ENCODE data around the gene BHMT.

BHMT gene

DNA sequence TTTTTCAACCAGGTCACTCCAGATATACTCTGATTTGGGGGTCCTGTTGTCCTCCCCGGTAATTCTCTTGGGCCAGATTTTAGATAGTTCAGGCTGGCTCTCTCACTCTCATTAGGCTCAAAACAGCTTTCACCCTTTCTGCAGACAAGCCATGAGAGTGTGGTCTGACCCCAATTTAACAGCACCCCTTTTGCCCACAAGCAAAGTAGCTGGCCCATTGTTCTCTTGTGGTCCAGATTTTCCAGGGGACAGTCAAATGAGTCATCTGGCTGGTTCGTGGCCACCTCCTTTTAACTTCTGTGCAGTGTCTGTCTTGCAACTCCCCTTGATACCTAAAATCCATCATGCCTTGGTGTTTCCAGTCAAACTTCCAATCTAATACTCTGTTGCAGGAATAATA, 25.5 kb upstream of the BHMT start:
- Histone ChIP-seq H3K4me3 (ENCODE audit: low read length) (no peak overlapping the region), H3K27ac (ENCODE audit: low read depth, low read length) (no peak overlapping the region), H3K4me1 (ENCODE audit: insufficient read depth, low read length) (no peaks in the 10 kb centered on the region), H3K9ac (ENCODE audit: low read depth, low read length) (no peak overlapping the region), H3K36me3 (ENCODE audit: insufficient read depth, low read length) (no peaks in the 10 kb centered on the region), H3K27me3 (ENCODE audit: insufficient read depth, low read length) (no peaks in the 10 kb centered on the region), H3K9me3 (ENCODE audit: insufficient read depth, low read depth, low read length) (no peaks in the 10 kb centered on the region)
- 85% methylated on average over 2 of the region's 2 CpGs for WGBS

DNA sequence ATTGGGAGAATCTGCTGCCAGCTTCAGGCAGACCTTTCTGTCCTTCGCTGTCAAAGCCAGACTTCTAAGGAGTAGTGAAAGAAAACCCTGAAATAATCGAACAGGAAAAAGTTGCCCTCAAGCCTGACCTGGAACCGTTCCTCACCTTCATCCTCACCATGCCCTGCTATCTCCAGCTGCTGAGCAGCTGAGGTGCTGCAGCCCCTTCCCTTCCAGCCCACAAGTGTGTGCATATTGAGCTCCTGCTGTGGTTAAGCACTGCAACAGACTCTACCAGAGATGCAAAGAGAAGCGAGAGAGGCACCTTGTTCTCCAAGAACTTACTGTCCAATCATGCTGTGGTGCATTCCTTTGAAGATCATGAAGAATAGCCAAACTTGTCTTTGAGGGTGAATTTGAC, 23.1 kb upstream of the BHMT start:
- no peak overlapping the region for H3K4me3 ChIP-seq (ENCODE audit: low read length)
- H3K27ac ChIP-seq (ENCODE audit: low read depth, low read length) = no peak overlapping the region
- no peaks in the 10 kb centered on the region for H3K4me1 ChIP-seq (ENCODE audit: insufficient read depth, low read length)
- H3K9me3 ChIP-seq (ENCODE audit: insufficient read depth, low read depth, low read length) = no peaks in the 10 kb centered on the region
- H3K36me3 ChIP-seq (ENCODE audit: insufficient read depth, low read length) = no peaks in the 10 kb centered on the region
- 78% methylated on average over 4 of the region's 4 CpGs for WGBS
- no peaks in the 10 kb centered on the region for H3K27me3 ChIP-seq (ENCODE audit: insufficient read depth, low read length)
- no peak overlapping the region for H3K9ac ChIP-seq (ENCODE audit: low read depth, low read length)

DNA sequence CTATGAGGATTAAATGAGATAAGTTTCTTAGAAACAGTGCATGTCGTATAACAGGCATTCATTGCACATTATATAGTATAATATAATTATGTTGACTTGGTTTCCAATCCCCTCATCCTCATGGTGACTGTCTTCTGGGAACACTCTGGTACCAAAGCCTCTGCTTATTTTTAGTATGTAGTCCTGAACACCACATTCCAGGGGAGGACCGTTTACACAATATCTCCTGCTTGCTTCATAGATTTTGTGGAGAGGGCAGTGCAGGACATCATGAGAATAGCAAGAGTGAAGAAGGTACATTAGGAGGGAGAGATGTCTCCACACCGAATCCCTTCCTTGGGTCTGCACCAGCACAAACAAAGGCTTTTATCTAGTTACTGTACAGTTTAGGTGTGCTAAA, 20.5 kb upstream of the BHMT start:
- no peak overlapping the region for H3K4me3 ChIP-seq (ENCODE audit: low read length)
- WGBS = 90% methylated on average over 2 of the region's 3 CpGs

DNA sequence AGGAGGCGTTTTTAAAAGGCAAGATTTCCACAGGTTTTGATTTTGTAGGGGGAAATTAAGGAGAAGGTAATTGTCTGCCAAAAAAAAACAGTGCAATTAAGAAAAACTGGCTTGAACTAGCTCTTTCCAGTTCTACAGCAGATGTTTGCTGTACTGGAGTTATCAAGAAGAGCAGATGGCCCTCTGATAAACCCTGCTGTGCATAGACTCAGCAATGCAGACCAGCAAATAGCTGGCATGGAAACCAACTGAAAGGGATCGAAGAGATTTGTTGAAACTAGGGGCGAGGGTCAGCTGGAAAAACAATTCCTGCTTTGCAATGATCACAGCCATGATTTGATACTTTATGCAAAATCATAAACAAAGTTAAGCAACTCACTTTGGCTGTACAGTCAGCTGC, 17.8 kb upstream of the BHMT start:
- Histone ChIP-seq H3K9me3 (ENCODE audit: insufficient read depth, low read depth, low read length) (no peaks in the 10 kb centered on the region), H3K9ac (ENCODE audit: low read depth, low read length) (no peak overlapping the region), H3K27ac (ENCODE audit: low read depth, low read length) (no peak overlapping the region), H3K36me3 (ENCODE audit: insufficient read depth, low read length) (no peaks in the 10 kb centered on the region), H3K4me1 (ENCODE audit: insufficient read depth, low read length) (no peaks in the 10 kb centered on the region), H3K27me3 (ENCODE audit: insufficient read depth, low read length) (no peaks in the 10 kb centered on the region), H3K4me3 (ENCODE audit: low read length) (no peak overlapping the region)
- WGBS = 81% methylated on average over 3 of the region's 3 CpGs

More for the DNA sequence above, 20.5 kb upstream of the BHMT start:
- no peaks in the 10 kb centered on the region for H3K27me3 ChIP-seq (ENCODE audit: insufficient read depth, low read length)
- H3K4me1 ChIP-seq (ENCODE audit: insufficient read depth, low read length) = no peaks in the 10 kb centered on the region
- no peak overlapping the region for H3K9ac ChIP-seq (ENCODE audit: low read depth, low read length)
- no peak overlapping the region for H3K27ac ChIP-seq (ENCODE audit: low read depth, low read length)
- no peaks in the 10 kb centered on the region for H3K9me3 ChIP-seq (ENCODE audit: insufficient read depth, low read depth, low read length)
- no peaks in the 10 kb centered on the region for H3K36me3 ChIP-seq (ENCODE audit: insufficient read depth, low read length)

DNA sequence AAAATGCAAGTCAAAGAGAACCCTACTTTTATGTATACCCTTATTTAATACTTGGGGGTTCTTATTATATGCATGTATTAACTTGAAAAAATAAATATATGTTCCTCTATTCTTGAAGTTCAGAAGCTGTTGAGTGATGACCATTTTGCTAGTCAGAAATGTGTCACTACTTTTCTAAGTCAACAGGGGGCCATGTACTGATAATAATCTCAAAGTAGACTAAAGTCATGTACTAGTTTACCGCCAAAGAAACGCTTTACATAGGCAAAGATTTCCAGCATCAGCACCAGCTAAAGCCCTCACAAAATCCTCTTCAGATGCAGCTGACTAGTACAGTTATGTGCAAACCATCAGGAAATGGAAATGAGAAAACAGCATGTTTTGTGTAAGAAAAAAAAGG, 5.7 kb upstream of the BHMT start:
- H3K9me3 ChIP-seq (ENCODE audit: insufficient read depth, low read depth, low read length) = peaks cover 8% of the 10 kb centered on the region
- peaks cover 9% of the 10 kb centered on the region for H3K27me3 ChIP-seq (ENCODE audit: insufficient read depth, low read length)
- no peak overlapping the region for H3K4me3 ChIP-seq (ENCODE audit: low read length)
- no peaks in the 10 kb centered on the region for H3K4me1 ChIP-seq (ENCODE audit: insufficient read depth, low read length)
- WGBS = 87% methylated on average over 2 of the region's 2 CpGs
- no peak overlapping the region for H3K27ac ChIP-seq (ENCODE audit: low read depth, low read length)
- no peaks in the 10 kb centered on the region for H3K36me3 ChIP-seq (ENCODE audit: insufficient read depth, low read length)
- no peak overlapping the region for H3K9ac ChIP-seq (ENCODE audit: low read depth, low read length)

DNA sequence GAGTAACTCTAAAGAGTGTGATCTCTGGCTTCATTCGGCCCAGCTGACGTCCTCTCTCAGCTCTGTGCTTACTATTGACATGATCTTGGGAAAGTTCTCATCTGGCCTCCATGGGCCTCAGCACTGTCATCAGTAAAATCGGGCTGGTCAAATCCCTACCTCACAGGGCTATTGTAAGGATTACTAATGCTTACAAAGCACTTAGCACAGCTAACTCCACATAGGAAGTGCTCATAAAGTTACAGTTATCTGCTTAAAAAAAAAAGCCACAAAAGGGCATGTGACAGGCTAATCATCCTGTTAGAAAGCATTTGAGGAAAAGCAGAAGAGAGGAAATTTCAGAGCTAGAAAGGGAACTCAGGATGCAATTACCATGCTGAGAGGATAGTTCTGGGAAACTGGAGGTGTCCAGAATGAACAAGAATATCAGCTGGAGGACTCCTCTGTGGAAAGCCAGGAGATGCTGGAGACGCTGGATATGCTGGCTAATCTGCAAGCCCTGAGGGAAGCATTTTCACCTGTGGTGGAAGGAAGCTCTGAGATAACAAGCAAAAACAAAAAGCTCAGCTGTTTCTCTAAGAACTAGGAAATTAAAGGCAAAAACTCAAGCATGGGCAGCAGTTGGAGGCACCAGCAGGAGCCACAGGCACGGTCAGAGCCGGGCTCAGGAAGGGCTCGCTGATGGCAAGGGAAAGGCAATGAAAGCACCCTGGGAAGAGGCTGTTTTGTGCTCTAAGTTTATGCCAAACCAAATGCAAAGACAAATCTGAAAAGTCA, 4.4 kb upstream of the BHMT start:
- Histone ChIP-seq H3K36me3 (ENCODE audit: insufficient read depth, low read length) (no peaks in the 10 kb centered on the region), H3K27me3 (ENCODE audit: insufficient read depth, low read length) (peaks cover 22% of the 10 kb centered on the region), H3K9me3 (ENCODE audit: insufficient read depth, low read depth, low read length) (0 out of 2 replicates have a peak, but pooled peaks cover under 1% of the 10 kb centered on the region), H3K9ac (ENCODE audit: low read depth, low read length) (no peak overlapping the region), H3K27ac (ENCODE audit: low read depth, low read length) (no peak overlapping the region), H3K4me3 (ENCODE audit: low read length) (no peak overlapping the region), H3K4me1 (ENCODE audit: insufficient read depth, low read length) (no peaks in the 10 kb centered on the region)
- 77% methylated on average over 7 of the region's 7 CpGs for WGBS

DNA sequence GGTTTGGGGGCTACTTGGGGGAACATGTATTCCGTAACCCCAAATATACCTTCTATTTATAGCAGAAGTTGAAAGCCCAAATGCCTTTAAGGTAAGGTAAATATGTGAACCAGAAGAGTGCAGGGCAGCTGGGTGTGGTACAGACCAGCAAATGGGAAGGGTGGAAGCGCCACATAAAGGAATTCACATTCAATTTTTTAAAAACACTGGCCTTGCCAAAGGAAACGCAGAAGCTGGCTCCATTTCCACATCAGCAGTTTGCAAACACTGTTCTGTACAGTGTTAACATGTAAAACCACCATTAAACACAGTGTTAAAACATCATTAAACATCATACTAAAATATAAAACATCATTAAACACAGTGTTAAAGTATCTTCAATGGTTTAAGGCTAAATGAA, 3.5 kb upstream of the BHMT start:
- Histone ChIP-seq H3K4me1 (ENCODE audit: insufficient read depth, low read length) (no peaks in the 10 kb centered on the region), H3K9ac (ENCODE audit: low read depth, low read length) (no peak overlapping the region), H3K9me3 (ENCODE audit: insufficient read depth, low read depth, low read length) (no peaks in the 10 kb centered on the region), H3K4me3 (ENCODE audit: low read length) (no peak overlapping the region), H3K27me3 (ENCODE audit: insufficient read depth, low read length) (peaks cover 31% of the 10 kb centered on the region), H3K36me3 (ENCODE audit: insufficient read depth, low read length) (no peaks in the 10 kb centered on the region), H3K27ac (ENCODE audit: low read depth, low read length) (no peak overlapping the region)
- WGBS = 90% methylated on average over 2 of the region's 3 CpGs

DNA sequence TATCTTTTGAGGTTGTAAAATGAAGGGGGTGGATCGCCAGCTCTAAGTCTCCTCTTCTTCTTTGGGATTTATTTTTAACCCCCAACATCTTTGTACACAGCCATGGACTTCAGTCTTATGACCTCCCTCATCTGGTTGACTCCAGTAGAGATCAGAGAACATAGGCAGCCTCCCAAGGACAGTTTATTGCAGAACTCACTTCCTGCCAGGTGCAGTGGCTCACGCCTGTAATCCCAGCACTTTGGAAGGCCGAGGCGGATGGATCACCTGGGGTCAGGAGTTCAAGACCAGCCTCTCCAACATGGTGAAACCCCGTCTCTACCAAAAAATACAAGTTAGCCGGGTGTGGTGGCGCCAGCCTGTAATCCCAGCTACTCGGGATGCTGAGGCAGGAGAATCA, 2.8 kb upstream of the BHMT start:
- Histone ChIP-seq H3K9ac (ENCODE audit: low read depth, low read length) (no peak overlapping the region), H3K27me3 (ENCODE audit: insufficient read depth, low read length) (peaks cover 38% of the 10 kb centered on the region), H3K9me3 (ENCODE audit: insufficient read depth, low read depth, low read length) (no peaks in the 10 kb centered on the region), H3K4me1 (ENCODE audit: insufficient read depth, low read length) (no peaks in the 10 kb centered on the region), H3K4me3 (ENCODE audit: low read length) (no peak overlapping the region), H3K27ac (ENCODE audit: low read depth, low read length) (no peak overlapping the region), H3K36me3 (ENCODE audit: insufficient read depth, low read length) (no peaks in the 10 kb centered on the region)
- WGBS = 95% methylated on average over 8 of the region's 8 CpGs

DNA sequence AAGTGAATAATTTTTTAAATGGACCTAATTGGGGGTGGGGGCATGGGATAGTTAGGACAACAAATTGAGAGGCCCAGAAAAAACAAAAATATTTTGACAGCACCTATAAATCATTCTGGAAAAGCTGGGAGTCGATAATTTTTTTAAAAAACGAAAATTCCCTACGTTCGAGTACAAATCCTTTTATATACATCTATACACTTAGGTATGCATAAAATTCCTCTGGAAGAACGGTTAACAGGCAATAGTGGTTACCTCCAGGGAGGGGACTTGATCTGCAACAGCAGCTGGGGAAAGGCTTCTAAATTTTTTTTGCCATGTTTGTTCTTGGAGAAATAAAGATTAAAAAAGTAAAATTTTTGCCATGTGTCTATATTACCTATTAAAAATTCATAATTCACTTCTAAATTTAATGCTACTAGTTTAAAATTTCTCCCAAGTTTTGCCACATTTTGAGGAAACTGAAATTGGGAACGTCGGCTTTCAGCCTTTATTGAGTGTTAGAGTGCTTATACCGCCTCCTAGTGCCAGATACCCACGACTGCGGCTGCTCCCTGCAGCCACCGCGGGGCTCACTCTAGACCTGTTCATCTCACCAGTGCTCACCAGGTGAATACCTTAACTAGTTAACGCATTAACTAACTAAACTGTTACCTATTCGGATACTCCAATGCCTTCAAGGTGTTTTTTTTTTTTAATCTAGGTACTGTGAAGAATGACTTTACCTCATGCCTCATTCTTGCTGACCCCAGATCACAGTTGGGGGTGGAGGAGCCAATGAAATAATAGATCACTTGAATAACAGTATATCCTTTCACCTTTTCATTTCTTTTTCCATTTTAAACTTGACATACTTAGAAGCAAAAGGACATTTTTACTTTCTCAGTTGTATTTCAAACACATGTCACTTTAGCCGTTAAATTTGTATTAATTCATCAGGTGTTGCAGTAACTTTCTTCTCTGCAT, 1.8 kb upstream of the BHMT start:
- Histone ChIP-seq H3K27me3 (ENCODE audit: insufficient read depth, low read length) (peaks cover 47% of the 10 kb centered on the region), H3K4me1 (ENCODE audit: insufficient read depth, low read length) (no peaks in the 10 kb centered on the region), H3K9me3 (ENCODE audit: insufficient read depth, low read depth, low read length) (no peaks in the 10 kb centered on the region), H3K9ac (ENCODE audit: low read depth, low read length) (no peak overlapping the region), H3K36me3 (ENCODE audit: insufficient read depth, low read length) (no peaks in the 10 kb centered on the region), H3K27ac (ENCODE audit: low read depth, low read length) (no peak overlapping the region), H3K4me3 (ENCODE audit: low read length) (no peak overlapping the region)
- WGBS = 33% methylated on average over 14 of the region's 15 CpGs

DNA sequence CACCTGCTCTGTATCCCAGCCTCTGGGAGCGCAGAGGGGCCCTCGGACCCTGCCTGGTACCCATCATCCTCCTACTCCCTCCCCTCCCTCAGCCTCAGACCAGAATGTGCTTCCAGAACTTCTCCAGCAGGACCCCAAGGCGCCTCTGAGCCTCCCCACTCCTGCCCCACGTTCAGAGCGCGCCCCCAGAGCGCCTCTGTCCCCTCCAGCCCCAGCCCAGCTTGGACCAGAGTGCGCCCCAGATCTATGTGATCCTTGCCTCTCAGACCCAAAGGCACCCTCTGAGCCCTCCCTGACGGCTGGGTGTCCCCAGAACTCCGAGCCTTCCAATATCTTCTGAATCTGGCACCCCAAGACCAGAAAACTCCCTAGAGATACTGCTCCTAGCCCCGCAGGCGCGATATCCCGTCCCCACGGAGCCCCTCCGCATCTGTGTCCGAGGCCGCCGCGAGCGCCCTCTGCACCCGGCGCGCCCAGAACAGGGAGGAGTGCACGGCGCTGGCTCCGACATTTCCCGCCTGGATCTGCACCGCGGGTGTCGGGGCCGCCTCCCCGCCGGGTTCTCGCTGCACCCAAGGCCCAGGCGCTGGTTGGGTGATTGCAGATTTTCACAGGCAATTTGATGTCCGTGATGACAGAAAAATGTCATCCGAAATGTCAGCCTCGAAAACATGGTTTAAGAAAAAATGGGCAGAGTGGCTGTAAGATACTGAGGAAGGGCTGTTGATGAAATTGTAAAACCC, 522 bp downstream of the BHMT start:
- Histone ChIP-seq H3K27ac (ENCODE audit: low read depth, low read length) (no peak overlapping the region), H3K9ac (ENCODE audit: low read depth, low read length) (0 out of 2 replicates have a peak overlapping the region, but pooled peaks have one; percentile 31), H3K27me3 (ENCODE audit: insufficient read depth, low read length) (peaks cover 50% of the 10 kb centered on the region), H3K9me3 (ENCODE audit: insufficient read depth, low read depth, low read length) (no peaks in the 10 kb centered on the region), H3K4me1 (ENCODE audit: insufficient read depth, low read length) (no peaks in the 10 kb centered on the region), H3K4me3 (ENCODE audit: low read length) (peak overlapping the region; percentile 66), H3K36me3 (ENCODE audit: insufficient read depth, low read length) (no peaks in the 10 kb centered on the region)
- 6% methylated on average over 39 of the region's 39 CpGs for WGBS

DNA sequence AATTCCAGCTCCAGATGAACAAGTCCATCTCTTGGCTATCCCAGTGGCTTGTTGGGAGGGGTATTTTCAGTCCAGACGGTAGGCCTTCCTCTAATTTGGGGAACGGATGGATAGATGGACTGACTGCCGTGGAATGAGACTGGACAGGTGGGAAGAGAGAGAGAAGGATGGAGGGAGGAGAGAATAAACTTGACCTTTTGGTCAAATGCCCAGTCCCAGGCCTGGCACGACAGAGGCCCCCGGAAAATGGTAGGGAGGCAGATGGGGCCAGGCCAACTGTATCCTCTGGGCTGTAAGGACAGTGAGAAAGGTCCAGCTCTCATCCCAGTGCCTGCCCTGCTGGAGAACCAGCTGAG, 1.1 kb downstream of the BHMT start:
- Histone ChIP-seq H3K9me3 (ENCODE audit: insufficient read depth, low read depth, low read length) (no peaks in the 10 kb centered on the region), H3K9ac (ENCODE audit: low read depth, low read length) (no peak overlapping the region), H3K27ac (ENCODE audit: low read depth, low read length) (no peak overlapping the region), H3K27me3 (ENCODE audit: insufficient read depth, low read length) (peaks cover 50% of the 10 kb centered on the region), H3K36me3 (ENCODE audit: insufficient read depth, low read length) (no peaks in the 10 kb centered on the region), H3K4me3 (ENCODE audit: low read length) (peak overlapping the region; percentile 66), H3K4me1 (ENCODE audit: insufficient read depth, low read length) (no peaks in the 10 kb centered on the region)
- 80% methylated on average over 5 of the region's 5 CpGs for WGBS

Measured in HUES64 (cell line).